ENCODE data around the gene CDC42BPA.

CDC42BPA gene

DNA sequence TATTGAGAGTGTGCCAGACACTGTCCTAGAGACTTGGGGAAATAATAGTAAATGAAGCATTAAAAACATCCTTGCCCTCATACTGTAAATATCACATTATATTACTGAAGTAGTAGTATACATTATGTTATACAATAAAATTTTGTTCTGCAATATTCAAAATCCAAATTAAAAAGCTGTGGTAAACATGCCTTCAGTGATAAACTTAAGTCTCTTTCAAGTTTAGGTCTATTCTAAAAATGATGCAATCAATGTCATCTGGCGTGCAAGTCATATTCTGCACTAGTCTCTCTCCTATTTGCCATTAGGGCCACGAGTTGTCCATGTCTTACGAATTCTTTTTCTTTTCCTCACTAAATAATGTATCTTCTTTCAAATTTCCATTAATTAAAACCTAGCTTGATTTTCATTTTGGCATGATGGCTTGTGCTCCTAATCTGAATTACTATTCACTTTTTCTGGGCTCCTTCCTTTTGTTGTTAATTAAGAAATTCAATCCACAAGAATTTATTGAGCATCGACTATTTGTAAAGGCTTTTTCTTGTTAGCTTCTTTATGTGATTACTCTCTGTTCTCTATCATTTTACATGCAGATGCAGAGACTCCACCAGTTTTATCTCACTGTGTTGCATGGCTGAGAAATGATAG is 247.5 kb downstream of the CDC42BPA start:
- DNase-seq (ENCODE audit: low read depth in 2 of 2, low spot score in 1 of 2): no peak

DNA sequence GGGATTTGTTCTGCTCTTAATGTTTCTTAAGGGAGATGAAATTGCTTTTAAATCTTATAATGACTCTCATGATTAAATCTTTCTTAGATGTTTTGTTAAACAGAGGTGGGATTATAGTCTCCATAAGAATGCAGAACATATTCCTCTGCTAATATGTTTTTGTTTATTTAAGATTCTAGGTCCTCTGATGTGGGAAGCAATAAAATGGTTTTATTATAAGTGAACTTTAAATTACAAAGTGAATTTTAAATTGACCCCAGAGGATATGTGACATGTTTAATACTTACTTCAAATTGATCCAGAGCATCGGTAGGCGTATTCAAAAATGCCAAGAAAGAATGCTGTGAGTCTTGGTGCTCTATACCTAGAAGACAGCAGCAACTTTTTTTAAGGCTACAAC is 248.8 kb downstream of the CDC42BPA start:
- no peak for DNase-seq (ENCODE audit: low read depth in 2 of 2, low spot score in 1 of 2)

DNA sequence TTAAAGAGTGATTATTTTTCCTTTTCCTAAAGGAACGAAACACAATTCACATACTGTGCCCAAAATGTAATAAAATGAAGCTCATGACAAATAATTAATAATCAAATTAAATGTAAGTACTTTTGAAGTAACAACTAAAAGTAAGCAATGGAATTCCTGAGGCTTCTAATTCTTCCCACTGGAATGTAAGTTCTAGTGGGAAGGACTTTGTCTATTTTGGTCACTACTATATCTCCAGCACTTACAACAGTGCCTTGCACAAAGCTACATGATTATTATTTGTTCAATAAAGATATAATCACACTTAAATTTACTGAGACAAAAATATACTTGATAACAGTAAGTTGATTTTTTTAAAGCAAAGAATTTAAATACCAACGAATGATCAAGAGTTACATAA is 249.4 kb downstream of the CDC42BPA start:
- no peak for DNase-seq (ENCODE audit: low read depth in 2 of 2, low spot score in 1 of 2)

DNA sequence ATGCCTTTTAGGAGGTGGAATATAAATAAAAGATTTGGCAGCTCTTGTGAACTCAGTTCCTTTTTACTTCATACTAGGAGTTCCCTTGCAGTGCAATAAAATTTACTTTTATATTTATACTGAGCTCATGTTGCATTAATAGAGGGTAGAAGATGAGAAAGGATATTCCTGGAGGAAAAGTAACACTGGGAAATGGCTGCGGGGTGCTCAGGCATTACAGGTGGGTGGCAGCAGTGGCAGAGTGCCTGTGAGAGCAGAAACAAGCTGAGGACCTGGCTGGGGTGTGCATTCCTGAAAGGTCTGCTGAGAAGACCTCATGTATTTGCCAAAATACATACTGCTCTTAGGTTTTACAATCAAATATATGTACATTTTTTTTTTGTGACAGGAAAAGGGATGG is 251.3 kb downstream of the CDC42BPA start:
- no peak for DNase-seq (ENCODE audit: low read depth in 2 of 2, low spot score in 1 of 2)

DNA sequence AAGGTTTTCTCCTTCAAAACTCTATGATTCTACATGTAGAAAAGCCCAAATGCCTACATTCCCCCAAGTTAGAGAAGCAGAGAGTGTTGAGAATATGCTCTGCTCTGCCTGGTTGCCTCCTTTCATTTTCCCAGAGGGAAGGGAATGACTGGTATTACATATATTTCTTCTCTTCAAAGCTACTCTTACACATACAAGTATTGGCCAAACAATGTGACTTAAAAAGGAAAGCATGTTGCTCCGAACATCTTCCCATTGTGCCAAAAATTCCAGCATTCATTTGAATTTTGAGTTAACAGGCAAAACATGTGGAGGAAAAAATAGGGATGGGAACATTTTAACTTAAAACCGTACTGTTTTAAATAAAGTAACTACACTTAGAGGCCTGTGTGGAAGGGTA is 253.0 kb downstream of the CDC42BPA start:
- no peak for DNase-seq (ENCODE audit: low read depth in 2 of 2, low spot score in 1 of 2)

DNA sequence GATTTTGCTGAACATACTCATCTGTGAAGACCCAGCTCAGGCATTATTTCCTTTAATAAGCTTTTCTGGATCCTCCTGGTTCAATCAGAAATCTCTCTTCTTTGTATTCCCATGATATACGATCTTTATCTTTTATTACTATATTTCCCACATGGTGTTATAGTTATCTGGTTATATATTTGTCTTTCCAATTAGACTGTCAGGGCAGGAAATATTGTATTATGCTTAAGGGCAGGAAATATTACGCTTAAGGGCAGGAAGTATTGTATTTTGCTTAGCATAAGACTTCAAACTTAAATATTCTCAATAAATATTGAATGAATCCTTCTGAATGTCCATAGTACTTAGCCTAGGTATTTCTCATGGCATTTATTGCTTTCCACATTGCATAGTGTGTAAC is 256.0 kb downstream of the CDC42BPA start:
- no peak for DNase-seq (ENCODE audit: low read depth in 2 of 2, low spot score in 1 of 2)

DNA sequence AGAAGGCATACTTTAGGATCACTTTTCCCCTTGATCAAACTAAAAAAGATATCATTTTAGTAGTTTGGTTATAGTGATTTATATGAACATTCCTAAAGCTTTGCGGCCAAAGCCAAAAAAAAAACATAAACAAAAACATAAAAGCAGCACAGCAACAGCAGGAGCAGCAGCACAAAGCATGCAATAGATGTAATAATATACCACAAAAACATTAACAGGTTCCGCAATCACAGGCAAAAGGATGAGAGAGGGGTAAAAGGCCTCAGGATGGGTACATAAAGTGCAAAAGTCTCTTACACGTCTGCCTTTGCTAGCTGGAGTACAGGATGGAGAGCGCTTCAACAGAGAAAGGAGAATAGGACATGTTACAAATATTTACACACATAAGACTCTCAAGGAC is 259.2 kb downstream of the CDC42BPA start:
- DNase-seq (ENCODE audit: low read depth in 2 of 2, low spot score in 1 of 2): no peak

DNA sequence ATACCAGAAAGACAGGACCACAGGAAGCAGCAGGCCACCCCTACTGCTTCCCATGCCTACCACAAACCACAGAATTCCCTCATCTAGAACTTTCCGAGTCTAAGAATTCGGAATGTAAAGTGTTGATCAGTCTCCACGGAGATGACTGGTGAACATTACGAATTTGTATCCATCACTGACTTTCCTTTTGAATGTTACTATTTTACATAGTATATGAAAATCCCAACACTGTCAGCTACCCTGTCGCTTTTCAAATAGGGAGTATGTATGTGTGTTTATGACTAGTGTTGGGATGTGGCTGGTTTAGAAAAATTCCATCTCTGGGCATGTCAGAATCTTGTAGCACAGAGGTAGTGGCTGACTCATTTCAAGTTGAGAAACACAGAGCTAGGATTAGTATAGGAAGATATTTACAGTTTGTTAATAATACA is 260.0 kb downstream of the CDC42BPA start:
- no peak for DNase-seq (ENCODE audit: low read depth in 2 of 2, low spot score in 1 of 2)

DNA sequence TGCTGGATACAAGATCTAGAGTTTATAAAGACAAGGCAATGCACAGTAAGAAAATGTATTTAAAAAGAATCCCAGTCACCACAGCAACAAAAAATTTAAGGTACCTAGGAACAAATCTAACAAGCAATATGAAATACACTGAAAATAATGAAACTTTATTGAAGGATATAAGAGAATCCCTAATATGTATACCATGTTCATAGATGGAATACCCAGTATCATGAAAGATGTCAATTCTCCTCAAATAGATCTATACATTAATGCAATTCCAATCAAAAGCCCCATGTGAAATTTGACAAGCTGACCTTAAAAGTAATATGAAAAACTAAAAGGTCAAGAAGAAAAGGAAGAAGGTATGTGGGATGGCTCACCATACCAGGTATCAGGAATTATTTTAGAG is 269.0 kb downstream of the CDC42BPA start:
- no peak for DNase-seq (ENCODE audit: low read depth in 2 of 2, low spot score in 1 of 2)

DNA sequence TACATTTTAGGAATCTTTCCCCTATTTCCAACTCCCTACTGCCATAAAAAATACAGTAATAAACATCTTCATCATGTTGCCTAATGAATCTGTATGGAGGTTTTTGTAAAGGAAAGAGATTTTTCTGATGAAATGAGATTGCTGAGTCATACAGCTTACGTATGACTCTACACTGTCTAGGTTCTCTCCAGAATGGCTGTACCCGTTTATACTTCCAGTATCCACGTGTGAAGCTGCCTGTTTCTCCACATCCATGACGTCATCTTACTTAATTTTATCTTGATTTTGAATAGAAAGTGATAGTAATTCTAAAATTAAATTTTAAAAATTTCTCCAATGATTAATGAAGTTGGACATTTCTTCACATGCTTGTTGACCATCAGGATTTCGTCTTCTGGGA is 274.5 kb downstream of the CDC42BPA start:
- DNase-seq (ENCODE audit: low read depth in 2 of 2, low spot score in 1 of 2): no peak

DNA sequence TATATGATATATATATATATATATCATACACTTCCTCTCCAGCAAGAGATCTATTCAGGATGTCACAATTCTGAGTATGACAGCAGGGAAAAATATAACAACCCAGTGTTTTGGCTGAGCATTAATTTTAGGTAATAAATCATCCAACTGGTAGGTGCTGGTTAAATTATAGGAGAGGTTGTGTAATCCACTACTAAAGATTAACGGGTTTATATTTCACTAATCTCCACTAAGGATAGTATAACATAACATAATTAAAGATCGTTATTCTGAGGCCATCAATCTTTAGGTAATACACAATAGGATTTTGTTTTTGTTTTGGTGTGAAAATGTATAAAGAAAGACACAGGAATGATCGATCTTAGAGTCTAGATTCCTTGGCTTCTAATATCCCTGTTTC is 276.0 kb downstream of the CDC42BPA start:
- no peak for DNase-seq (ENCODE audit: low read depth in 2 of 2, low spot score in 1 of 2)

DNA sequence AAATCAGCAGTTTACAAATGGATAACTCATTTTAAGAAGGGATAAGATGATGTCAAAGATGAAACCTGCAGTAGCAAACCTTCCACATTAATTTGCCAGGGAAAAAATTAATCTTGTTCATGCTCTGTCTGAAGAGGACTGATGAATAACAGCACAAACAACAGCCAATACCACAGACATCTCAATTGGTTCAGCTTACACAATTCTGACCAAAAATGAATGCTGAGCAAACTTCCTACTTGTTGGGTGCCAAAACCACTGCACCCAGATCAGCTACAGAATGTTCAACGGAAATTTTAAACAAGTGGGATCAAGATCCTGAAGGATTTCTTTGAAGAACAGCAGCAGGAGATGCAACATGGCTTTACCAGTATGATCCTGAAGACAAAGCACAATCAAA is 279.9 kb downstream of the CDC42BPA start:
- DNase-seq (ENCODE audit: low read depth in 2 of 2, low spot score in 1 of 2): no peak

DNA sequence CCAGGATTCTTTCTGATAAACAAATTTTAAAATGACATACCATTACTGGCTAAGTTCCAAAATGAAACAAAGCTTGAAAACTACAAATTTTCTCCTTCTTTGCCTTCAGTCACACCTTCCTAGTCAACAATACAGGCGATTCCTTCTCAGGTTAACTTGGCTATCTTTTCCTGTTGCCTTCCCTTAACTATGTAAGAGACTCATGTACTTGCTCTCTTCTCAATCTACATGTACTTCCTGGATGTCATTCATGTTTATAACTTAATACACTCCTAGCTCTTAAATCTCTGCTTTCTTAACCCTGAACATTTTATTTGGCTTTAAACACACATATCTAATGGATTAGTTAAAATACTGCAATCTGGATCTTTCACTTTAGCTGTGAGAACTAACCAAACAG is 281.2 kb downstream of the CDC42BPA start:
- DNase-seq (ENCODE audit: low read depth in 2 of 2, low spot score in 1 of 2): no peak

DNA sequence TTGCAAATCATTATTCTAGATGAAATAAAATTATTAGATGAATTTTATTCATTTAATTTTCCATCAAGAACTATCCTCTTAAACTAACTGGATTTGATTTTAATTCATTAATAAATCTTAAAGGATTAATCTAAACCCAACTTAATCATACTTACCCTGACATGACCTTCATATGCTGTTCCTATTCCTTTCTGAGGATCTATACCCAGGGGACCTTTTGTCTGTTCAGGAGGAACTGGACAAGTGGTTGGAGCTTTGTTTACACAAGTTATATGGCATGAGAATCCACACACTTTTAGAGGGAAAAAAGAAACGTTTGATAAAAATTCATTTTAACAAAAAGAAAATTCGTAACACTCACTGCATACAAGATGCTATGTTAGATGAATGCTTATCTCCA is 283.0 kb downstream of the CDC42BPA start:
- DNase-seq (ENCODE audit: low read depth in 2 of 2, low spot score in 1 of 2): no peak

DNA sequence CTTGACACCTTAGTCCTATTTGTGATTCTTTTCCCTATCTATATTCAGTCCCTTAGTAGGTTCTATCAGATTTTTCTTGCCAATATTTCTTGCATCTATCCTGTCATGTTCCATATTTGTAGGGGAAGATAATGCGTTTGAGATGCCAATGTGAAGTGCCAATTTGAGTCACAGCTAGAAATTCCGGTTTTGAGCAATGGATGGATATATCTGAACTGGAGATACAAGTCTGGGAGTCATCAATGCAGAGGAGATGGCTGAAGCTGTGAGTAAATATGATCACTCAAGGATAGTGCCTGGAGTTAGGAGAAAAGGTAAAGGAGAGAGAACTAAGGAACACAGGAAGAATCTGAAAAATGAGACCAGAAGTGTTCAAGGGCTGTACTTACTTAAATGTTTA is 284.4 kb downstream of the CDC42BPA start:
- DNase-seq (ENCODE audit: low read depth in 2 of 2, low spot score in 1 of 2): no peak

DNA sequence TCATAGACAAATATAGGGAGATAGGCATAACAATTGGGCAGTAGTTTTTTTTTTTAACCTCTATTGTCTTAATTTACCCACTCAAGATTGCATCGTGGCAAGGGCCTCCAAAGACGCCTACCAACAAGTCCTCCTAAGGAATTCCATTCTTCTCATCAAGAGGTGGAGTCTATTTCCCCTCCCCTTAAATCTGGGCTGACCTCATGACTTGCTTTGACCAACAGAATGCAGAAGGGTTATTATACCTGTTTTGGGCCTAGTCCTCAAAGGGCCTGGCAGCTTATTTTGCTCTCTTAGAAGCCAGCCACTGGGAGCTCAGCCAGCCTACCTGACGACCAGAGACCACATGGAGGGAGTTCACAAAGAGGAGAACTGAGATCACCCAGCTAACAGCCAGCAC is 285.9 kb downstream of the CDC42BPA start:
- DNase-seq (ENCODE audit: low read depth in 2 of 2, low spot score in 1 of 2): no peak

DNA sequence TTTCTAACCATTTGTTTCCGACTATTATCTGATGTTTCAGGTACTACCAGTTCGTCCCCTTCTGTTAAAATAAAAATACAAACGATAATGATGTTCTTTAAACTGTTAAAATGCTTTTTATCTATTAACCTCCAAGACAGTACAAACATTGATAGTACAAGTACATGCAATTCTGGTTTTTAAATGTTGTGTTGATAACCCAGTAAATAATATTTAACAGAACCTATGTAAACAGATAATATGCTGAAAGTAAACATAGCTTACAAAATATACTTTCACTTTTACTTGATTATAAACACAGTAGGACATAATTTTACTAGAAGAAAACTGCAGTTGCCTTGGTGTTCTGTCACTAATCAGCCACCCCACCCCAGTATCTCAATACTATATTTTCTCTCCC is 301.3 kb downstream of the CDC42BPA start:
- no peak for DNase-seq (ENCODE audit: low read depth in 2 of 2, low spot score in 1 of 2)

DNA sequence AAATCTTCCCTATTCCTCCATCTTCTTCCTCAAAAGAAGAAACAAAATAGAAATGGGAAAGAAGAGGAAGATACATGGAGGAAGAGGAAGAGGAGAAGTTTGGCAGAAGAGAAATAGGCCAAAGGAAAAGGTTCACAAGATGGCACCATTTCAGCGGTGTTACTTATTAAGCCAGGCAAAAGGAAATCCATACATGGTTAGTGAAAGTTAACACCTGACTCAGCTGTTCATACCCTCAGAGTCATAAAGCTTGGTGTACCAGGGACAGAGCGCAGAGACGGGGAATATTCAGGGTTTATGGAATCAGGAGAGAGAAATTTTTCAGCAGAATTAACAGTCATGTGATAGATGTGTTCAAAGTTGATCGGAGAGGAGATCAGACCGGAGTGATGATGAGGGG is 307.6 kb downstream of the CDC42BPA start:
- no peak for DNase-seq (ENCODE audit: low read depth in 2 of 2, low spot score in 1 of 2)

DNA sequence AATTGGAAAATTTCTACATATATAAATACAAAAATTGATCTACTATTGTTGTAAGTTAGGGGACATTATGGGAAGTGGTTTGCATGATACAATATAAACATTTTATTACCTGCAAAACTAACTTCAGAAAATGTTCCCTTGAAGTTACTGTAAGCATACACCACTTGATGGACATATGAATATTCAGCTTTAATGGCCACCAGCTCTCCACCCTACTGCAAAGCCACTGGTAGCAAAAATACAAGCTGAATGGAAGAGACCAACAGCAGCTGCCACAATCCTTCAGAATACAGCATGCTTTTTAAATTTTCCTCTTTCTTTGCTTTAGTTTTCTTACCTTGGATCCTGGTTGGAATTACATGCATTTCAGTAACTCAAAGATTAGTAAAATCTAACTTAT is 308.4 kb downstream of the CDC42BPA start:
- no peak for DNase-seq (ENCODE audit: low read depth in 2 of 2, low spot score in 1 of 2)

DNA sequence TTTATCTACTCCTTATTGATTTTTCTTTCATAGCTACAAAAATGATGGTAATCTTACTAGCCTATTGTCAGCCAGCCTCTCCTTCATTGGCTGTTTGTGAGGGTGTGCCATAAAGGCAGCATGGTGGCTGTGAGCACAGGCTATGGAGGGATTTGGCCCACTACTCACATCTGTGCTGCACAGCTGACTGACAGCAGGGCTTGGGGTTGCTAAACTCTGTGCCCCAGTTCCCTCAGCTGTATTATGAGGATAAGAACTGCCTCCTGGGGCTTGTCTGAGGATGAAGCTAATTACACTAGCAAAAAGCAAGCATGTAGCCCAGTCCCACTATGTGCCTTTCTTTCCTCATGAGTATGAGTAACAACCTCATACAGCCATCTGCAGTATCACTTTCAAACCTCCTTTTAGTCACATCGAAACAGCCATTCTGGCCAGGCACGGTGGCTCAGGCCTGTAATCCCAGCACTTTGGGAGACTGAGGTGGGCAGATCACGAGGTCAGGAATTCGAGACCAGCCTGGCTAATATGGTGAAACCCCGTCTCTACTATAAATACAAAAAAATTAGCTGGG is 312.0 kb downstream of the CDC42BPA start:
- no peak for DNase-seq (ENCODE audit: low read depth in 2 of 2, low spot score in 1 of 2)

DNA sequence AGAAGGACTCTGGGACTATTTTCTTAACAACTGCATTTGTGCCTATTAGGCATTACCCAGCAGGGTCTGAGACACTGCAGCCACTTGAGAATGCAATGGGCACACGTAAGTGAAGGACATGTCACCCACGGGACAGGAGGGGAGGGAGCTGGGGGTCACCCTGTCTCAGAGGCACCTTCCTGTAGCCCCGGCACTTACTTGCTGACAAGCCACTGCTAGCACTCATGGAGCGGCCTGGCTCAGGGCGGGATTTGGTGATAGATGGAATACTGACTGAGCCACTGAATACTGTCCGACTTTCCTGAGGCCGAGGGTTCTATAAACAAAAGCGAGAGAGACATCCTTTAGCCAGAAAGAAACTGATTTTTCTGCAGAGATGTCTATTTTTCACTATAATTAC is 313.5 kb downstream of the CDC42BPA start:
- DNase-seq (ENCODE audit: low read depth in 2 of 2, low spot score in 1 of 2): no peak

DNA sequence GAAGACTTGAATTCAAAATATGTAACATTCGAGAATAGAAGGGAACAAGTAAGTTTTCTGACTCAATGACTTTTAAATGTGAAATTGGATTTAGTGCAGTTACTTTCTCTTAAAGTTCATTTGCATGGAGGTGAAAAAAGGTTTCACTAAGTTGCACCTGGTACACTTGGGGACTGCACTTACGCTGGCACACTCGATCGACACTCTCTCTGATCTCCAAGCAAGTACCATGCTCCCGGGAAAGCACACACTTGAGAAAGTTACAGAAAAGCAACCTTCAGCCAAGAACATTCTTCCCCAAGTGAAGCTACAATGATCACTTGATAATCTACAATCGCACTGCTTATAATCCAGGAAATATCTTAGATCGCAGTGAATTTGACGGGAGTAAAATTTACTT is 315.1 kb downstream of the CDC42BPA start:
- no peak for DNase-seq (ENCODE audit: low read depth in 2 of 2, low spot score in 1 of 2)

DNA sequence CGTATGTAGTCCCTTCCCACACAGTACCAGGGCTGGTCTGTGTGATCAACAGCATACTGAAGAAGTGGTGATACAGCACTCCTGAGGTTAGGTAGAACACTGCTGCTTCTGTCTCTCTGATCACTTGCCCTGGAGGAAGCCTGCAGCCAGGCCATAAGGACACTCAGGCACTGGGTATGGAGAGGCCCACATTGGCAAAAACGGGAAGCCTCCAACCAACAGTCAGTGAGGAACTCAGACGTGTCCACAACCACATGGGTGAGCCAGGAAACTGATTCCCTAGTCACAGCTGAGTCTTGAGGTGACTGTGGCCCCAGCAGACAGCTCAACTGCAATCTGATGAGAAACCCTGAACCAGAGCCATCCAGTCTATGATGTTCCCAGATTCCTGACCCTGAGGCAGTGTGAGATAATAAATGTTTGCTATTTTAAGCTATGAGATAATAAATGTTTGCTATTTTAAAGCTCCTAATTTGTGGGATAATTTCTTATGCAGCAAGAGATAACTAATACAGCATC is 315.7 kb downstream of the CDC42BPA start:
- no peak for DNase-seq (ENCODE audit: low read depth in 2 of 2, low spot score in 1 of 2)
